GM18909 (cell line): Measurements from ENCODE around the gene TADA1.
A peak's percentile ranks its signal among the peaks of the same experiment; 100 is the strongest.
"Not testable (repeated sequence)": the region's sequence is repeated elsewhere in the genome, so short reads cannot be mapped to it uniquely, and the experiment has no call there.

Experiments used
- ATAC-seq: cut with Tn5 transposase; IDR thresholded peaks from one replicate; pipeline ENCODE4 v1.9.1; 2021; ENCODE audit warnings: mild to moderate bottlenecking; ENCODE audit not compliant: unreplicated experiment, poor library complexity

The TADA1 gene

DNA sequence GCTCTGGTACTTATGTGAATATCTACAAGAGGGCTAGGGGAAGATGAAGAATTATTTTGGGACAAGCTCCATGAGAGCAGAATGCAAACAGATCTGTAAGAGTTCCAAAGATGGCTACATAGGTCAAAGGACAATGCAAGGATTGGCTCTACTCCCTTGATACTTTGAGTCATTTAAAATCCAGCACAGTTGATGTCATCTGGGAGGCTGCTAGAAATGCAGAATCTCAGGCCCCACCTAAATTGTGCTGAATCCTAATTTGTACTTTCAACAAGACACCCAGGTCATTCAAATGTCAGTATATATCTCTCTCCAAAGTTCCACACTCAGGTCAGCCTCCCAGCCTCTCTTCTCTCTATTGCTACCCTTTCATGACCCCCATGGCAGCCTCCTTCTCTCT lies 23.7 kb upstream of the TADA1 start:
- ATAC-seq = no peak

DNA sequence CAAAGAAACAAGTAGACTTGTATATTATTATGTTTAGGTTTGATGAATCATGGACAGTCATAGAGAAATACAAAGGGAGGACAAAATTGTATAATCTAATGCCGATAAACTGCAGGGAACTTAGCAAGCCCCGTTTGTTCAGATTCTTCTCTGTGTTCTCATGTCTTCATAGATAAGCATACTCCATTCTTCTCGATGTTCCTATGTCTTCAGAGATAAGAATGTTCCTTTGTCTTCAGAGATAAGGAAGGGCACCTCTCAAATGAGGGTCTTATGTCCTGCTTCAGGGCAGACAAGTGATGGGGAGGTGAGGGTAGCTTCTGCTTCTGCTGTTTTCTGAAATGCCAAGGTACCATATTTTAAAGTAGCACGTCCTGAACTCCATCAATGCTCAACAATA lies 19.7 kb upstream of the TADA1 start:
- no peak for ATAC-seq

DNA sequence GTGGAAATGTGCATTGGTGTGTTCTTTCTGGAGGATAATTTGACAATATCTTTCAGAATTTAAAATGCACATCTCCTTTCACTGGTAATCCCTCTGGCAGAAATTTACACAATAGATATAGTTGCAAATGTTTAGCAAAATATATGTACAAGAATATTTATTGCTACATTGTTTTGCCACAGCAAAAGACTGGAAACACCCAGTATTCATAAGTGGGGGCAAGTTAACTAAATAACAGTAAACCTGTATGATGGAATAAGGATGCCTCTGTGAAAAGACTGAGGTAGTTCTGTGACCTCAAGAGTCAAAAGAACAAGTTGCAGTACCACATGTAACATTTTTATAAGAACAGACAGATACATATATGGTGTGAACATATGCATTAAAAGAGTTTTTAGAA lies 13.7 kb upstream of the TADA1 start:
- ATAC-seq = no peak

DNA sequence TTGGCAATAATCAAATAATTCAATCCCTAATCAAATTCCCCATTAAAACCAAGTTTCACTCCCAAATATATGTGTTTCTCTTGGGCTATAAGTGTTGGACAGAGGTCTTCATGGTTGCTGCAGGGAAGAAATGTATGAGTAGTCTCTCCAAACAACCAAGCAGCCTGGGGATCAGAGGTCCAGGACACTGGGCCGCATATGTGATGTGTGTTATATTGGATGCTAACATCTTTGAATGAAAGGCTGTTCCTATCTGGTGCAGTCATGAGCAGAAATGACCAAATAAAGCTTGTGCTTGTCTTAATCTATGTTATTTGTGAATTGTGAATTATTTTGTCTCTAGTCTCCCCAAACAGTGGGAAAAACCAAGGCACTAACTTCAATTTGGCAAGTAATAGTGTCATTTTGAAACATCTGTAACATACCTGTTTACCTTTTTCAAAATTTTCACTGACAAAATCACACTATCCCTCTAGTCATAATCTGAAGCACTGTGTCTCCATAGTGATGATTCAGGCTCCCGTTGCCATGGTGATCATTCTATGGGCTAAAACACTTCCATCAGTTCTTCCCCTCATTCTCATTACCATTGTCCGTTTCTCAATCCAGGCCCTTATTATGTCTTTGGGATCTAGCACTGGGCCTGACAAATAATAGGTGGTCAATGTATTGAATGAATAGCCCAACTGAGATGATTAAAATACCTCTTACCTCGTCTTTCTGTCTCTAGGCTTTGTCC lies 12.5 kb upstream of the TADA1 start:
- no peak for ATAC-seq

DNA sequence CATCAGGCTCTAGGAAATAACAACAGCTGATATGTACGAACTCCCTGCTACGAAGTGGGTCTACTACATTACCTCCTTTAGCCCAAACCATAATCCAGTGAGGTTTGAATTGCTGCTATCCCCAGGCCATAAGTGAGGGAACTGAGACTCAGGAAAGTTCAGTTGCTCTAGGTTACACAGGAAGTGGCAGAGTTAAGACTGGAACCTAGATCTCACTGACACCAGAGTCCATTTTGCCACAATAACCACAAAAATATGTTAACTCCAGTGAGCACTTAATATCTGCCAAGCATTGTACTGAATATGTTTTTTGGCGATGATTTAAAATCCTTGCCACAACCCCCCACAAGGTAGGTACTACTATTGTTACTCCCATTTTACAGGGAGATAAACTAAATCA lies 8.9 kb upstream of the TADA1 start:
- ATAC-seq = peak; percentile 59

DNA sequence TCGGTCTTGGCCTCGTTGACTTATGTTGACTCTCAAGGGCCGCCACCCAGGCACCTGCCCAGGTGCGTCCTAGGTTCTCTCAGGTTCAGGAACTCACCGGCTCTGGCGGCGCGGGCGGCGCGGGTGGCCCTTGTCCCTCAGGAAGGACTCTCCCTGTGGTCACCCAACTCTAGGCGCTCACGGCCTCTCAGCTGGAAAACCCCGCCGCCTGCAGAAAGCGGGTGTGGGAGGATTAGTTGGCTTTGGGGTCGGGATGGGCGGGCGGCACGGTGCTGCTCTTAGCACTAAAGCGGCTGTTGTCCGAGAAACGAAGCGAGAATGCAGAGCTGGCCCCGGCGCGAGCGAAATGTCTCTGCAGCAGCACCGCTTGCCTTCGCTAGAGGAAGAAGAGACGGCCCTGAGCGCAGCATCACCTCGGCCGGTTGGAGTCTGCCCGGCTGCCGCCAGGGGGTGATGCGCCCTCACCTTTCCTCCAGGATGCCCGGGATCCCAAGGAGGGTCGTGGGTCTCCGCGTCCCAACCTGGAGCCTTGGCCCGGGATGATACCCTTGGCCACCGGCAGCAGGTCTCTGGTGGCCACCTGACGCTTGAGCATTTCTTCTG lies 8.1 kb upstream of the TADA1 start:
- peak; percentile 72 for ATAC-seq

DNA sequence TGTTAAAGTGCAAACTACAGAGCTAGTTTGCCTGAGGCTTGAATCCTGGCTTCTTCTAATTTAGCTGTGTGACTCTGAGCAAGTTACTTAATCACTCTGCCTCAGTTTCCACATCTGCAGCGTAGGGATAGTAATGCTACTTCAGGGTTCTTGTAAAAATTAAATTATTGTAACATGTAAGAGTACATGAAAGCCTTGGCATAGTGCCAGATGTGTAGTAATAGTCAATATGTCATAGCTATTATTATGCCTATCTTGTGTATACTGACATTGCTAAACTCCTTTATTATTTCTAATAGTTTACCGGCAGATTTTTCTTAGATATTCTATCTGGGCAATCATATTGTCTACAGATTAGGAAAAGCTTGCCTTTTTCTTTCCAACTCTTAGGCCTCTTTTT lies 6.8 kb upstream of the TADA1 start:
- ATAC-seq = no peak

DNA sequence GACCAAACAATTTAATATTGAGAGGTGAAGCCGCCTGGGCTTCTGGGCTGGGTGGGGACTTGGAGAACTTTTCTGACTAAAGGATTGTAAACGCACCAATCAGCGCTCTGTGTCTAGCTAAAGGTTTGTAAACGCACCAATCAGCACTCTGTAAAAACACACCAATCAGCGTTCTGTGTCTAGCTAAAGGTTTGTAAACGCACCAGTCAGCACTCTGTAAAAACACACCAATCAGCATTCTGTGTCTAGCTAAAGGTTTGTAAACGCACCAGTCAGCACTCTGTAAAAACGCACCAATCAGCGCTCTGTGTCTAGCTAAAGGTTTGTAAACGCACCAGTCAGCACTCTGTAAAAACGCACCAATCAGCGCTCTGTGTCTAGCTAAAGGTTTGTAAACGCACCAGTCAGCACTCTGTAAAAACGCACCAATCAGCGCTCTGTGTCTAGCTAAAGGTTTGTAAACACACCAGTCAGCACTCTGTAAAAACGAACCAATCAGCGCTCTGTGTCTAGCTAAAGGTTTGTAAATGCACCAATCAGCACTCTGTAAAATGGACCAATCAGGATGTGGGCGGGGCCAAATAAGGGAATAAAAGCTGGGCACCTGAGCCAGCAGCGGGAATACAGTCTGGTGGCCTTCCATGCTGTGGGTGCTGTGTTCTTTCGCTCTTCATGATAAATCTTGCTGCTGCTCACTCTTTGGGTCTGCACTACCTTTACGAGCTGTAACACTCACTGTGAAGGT lies 2.3 kb upstream of the TADA1 start:
- not testable (repeated sequence) for ATAC-seq

DNA sequence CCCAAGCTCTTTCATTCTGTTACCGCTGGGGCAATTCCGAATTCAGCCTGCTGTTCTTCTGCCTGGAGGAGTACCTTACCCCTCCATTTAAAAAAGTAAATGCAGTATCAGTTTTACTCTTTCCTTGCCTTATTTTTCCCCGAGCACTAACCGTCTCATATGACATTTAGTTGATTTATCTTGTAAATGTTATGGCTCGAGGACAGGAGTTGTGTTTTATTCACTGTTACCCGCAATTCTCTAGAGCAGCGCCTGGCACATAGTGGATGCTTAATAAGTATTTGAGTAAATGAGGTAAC lies 425 bp upstream of the TADA1 start:
- peak; percentile 3 for ATAC-seq

DNA sequence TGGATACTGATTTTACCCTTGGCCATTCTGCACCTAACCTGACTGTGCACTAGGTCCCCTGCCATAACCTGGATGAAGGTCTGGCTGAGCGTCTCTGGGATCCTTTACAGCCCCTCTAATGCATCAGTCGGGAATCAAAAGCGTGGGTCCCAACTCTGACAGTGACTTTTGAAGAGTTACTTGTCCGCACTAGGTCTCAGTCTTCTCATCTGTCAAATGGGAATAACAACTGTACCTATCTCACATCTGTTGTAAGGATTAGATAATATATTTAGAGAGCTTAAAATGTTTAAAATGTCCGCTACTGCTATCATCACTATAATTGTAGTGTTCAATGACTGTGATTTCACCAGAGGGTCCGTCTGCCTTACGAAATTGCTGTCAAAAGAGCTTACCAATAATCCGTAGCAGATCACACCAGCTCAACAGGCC lies 746 bp downstream of the TADA1 start:
- no peak for ATAC-seq

DNA sequence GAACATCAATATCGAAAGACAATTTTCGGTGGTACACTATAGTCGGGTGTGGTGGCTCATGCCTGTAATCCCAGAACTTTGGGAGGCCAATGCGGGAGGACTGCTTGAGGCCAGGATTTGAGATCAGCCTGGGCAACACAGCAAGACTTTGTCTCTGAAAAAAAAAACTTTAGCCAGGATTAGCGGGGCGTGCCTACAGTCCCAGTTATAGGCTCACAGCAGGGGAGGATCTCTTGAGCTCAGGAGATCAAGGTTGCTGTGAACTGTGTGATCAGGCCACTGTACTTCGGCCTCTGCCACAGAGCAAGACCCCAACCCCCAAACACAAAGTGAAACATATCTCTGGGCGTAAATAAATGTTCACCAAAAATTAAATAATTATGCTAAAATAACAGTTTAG lies 1.6 kb downstream of the TADA1 start:
- no peak for ATAC-seq

DNA sequence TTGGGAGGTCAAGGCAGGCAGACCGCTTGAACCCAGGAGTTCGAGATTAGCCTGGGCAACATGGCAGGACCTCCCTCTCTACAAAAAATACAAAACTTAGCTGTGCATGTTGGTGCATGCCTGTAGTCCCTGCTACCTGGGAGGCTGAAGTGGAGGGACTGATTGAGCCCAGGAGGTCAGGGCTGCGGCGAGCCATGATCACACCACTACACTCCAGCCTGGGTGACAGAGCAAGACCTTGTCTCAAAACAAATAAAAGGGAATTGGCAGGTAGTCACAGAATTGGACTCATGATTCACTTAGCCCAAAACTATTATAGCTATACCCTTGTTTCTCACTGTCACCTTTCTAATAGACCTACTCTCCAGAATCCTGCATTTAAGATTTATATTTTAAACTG lies 5.5 kb downstream of the TADA1 start:
- no peak for ATAC-seq

DNA sequence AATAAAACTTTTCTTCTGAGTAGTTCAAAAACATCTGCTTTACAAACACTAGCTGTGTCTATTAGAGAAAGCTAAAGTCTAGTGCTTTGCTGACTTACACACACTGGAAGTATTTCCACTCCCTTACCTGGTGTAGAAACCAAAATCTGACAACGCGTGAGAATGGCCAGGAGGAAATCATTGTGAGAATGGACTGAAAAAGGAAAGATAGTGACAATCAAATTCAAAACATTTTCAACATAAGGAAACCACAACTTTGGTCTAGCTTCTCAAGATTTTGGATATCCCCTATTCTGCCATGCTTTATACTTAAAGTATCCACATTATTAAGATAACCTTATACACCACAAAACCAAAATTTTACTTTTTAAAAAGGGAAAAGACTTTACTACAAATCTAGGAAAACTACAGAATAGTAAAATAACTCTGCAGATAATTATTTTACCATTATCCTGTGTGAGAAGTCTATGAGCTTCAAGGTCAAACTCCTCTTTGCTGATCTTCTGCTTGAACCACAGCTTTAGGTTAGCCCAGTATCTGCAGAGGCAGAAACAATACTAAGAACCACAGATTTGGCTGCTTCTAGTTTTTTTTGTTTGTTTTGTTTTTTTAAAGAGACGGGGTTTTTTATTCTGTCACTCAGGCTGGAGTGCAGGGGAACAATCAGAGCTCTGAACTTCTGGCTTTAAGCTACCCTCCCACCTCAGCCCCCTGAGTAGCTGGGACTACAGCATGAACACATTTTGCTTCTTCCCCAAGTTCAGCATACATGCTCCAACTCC lies 6.6 kb downstream of the TADA1 start:
- no peak for ATAC-seq

DNA sequence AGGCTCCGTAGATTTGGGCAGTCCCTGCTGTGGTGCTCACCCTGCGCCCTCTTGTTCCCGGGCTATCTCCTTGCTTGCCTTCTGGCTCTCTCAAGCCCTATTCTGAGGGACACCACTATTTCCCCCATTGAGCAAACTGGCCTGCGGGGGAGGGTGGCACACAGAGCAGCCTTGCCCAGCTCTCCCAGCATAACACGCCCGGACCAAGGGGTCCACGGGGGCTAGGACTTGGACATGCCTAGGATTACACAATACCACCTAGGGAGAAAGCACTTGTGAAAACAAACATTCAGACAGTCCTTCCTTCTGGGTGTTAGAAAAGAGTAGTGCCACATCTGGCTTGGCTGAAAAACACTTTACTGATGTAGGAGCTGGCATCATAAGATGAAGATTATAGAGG lies 7.4 kb downstream of the TADA1 start:
- no peak for ATAC-seq

DNA sequence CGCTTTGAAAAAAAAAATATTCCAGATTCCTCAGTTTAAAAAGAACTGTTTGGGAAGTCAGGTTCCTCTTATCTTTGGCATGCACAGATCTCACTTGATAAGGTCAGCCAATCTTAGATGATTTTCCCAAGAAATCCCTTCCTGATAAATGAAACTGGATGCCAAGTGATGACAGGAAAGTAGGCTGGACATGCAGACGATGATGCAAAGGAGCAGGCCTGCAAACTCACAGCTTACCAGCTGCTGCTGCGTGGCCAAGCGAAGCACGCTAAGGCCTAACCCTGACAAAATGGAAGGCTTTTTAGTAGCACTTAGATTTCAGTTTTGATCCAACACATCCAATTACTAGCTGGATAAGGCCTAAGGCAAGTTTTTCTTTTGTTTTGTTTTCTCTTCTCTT lies 10.1 kb downstream of the TADA1 start:
- no peak for ATAC-seq

DNA sequence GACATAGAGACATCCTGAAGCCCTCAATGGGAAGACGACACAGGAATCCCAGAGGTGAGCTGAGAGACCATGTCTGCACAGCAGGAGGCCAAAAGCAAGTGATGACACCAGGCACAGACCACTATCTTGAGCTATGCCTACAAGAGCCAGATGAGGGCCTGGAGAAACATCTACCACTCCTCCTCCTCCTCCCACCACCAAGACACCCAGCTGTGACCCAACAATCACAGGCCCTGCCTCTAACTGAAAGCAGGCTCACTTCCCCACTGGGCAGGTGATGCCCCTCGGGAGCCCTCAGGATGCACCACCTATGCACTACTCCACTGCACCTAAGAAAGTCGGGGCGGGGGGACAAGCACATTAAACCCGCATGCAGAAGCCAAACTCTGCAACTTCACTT lies 16.5 kb downstream of the TADA1 start:
- no peak for ATAC-seq

DNA sequence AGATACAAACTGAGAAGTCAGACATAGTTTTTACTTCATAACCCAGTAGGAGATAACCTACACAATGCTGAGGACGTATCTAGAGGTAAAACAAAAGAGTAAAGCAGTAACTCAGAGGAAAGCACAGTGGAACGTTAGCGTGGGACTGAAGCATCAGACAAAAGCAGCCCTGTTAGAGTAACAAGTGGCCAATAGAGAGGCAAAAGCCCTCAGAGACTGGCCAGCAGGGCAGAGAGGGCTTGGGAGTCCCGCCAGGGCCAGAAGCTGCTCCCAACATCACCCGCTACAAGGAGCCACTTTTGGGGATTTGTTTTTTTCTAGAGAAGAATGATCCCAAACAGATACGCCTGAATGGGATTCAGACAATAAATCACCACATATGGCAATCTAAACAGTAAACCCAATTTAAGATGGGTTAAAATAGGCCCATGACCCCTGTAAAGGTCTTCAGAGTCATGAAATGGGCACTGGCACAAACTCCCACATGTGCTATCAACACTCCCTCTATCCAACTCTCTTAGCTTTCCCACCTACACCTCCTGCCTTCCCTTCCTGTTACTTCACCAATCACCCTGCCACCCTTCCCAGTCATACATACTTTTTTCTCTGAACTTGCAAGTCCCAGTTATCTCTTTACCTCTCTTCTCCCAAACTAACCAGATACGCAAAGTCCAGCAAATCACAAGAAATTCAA lies 17.2 kb downstream of the TADA1 start:
- ATAC-seq = no peak

DNA sequence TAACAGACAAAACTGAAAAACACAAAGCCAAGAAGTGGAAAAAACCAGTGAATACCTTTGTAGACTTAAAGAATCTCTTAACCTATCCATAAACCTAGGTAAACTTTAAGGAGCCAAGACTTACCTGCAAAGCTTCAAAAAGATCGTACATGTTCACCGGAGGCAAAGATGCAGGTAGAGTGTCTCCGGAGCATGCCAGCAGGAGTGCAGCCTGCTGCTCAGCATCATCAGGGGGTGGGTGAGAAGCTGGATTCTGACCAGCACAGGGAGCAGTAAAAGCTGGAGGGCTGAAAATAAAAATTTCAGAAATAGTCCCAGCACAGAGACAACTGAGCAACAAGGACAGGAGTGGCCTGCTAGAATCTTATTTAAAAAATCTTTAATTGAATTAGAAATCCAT lies 18.1 kb downstream of the TADA1 start:
- ATAC-seq = no peak

DNA sequence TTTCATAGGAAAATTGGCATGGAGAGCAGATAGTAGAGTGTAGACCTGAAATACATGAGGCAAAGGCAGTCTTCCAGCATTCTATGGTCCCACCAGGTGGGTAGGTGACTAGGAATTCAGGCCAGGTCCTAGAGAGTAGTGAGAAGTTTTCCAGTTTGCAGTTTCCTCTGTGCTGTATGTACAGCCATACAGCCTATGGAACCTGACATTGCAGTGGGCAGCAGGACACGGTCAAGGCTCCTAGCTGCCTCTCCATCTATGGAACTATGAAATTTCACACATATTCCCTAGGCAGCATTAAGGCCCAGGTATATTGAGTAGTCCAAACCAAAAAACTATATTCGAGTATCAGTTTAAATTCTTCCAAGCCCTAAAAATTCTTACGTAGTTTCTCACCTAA lies 20.5 kb downstream of the TADA1 start:
- no peak for ATAC-seq

DNA sequence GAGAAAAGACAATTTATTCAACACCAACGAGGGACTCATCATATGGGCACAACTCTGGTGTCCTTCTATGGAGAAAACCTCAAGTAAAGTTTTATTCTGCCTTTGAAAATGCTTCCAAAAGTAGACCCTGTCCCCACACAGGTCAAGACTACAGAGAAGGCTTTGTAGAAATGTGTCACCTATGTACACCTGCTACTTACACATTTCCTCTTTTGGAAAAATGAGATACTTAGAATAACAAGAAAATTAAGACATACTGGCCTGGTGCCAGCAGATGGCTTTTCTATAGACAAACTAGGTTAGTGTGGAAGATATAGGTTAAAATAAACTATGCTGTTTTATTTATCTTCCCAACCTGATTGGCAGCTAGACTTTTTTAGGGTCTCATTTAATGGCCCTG lies 23.1 kb downstream of the TADA1 start:
- ATAC-seq = no peak

DNA sequence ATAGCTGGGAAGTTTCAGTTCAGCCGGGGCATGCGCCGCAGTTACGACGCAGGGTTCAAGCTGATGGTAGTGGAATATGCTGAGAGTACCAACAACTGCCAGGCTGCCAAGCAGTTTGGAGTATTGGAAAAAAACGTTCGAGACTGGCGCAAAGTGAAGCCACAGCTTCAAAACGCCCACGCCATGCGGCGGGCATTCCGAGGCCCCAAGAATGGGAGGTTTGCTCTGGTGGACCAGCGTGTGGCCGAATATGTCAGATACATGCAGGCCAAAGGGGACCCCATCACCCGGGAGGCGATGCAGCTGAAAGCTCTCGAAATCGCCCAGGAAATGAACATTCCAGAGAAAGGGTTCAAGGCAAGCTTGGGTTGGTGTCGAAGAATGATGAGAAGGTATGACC lies 26.9 kb downstream of the TADA1 start:
- no peak for ATAC-seq
